GM21515 (cell line): Measurements from ENCODE around the gene STX2.
"Not testable (repeated sequence)": the region's sequence is repeated elsewhere in the genome, so short reads cannot be mapped to it uniquely, and the experiment has no call there.

ENCODE experiments used
- ATAC-seq: cut with Tn5 transposase; IDR thresholded peaks from one replicate; pipeline ENCODE4 v1.9.1; 2021; ENCODE audit not compliant: unreplicated experiment

Gene STX2

GRCh38 chr12:130838951-130839769, at the start of gene STX2:
TSS of gene STX2 (minus strand) at chr12:130839250. CDS start at chr12:130839099, 151 bp downstream.
- peak; percentile 92 for ATAC-seq

- not testable (repeated sequence) for ATAC-seq
These were observed 48.1 kb upstream of the STX2 start for GRCh38 chr12:130887190-130887589.

GRCh38 chr12:130881548-130881947, 42.5 kb upstream of the STX2 start:
- ATAC-seq = no peak

GRCh38 chr12:130881046-130881445, 42.0 kb upstream of the STX2 start:
- no peak for ATAC-seq

GRCh38 chr12:130880411-130880885, 41.4 kb upstream of the STX2 start:
- peak; percentile 36 for ATAC-seq

- no peak for ATAC-seq
These were observed 40.8 kb upstream of the STX2 start for GRCh38 chr12:130879781-130880389.

GRCh38 chr12:130879212-130879686, 40.2 kb upstream of the STX2 start:
- ATAC-seq = peak; percentile 90

- no peak for ATAC-seq
These were observed 39.4 kb upstream of the STX2 start for GRCh38 chr12:130878193-130879185.

- no peak for ATAC-seq
These were observed 38.3 kb upstream of the STX2 start for GRCh38 chr12:130877333-130877732.

- no peak for ATAC-seq
These were observed 37.7 kb upstream of the STX2 start for GRCh38 chr12:130876758-130877157.

- no peak for ATAC-seq
These were observed 37.2 kb upstream of the STX2 start for GRCh38 chr12:130876297-130876696.

- not testable (repeated sequence) for ATAC-seq
These were observed 36.7 kb upstream of the STX2 start for GRCh38 chr12:130875708-130876107.

- ATAC-seq = no peak
These were observed 36.1 kb upstream of the STX2 start for GRCh38 chr12:130875193-130875592.

GRCh38 chr12:130874696-130875095, 35.6 kb upstream of the STX2 start:
- ATAC-seq = no peak

GRCh38 chr12:130873825-130874224, 34.8 kb upstream of the STX2 start:
- no peak for ATAC-seq

- no peak for ATAC-seq
These were observed 34.2 kb upstream of the STX2 start for GRCh38 chr12:130873106-130873795.

GRCh38 chr12:130872179-130873096, 33.4 kb upstream of the STX2 start:
- peak; percentile 20 for ATAC-seq

- ATAC-seq = peak; percentile 64
These were observed 32.5 kb upstream of the STX2 start, which contains the start of gene RAN for GRCh38 chr12:130871286-130872178. TSS of gene RAN (plus strand) at chr12:130872066. CDS start at chr12:130872594, 528 bp downstream.
